Mesenchymal stem cell (in vitro differentiated cells and primary cell): ENCODE results near the gene SAT1.
A peak's percentile ranks its signal among the peaks of the same experiment; 100 is the strongest.

Source experiments
- DNase-seq: peaks from one replicate; pipeline ENCODE4 v3.0.0-alpha.2; 2013
- H2AFZ ChIP-seq: one replicate; pipeline ENCODE4 v1.6.1; 2013; ENCODE audit warnings: low read depth, mild to moderate bottlenecking, control low read depth, inconsistent platforms, low read length, moderate library complexity
- H2AK5ac ChIP-seq: 2 replicates; pipeline ENCODE4 v1.6.1; 2013; ENCODE audit warnings: low read length, moderate library complexity, mild to moderate bottlenecking, inconsistent platforms; ENCODE audit not compliant: severe bottlenecking
- H2BK120ac ChIP-seq: one replicate; pipeline ENCODE4 v1.6.1; 2013; ENCODE audit warnings: low read depth, mild to moderate bottlenecking, inconsistent platforms, low read length, moderate library complexity
- H2BK12ac ChIP-seq, 2 experiments: one replicate each; pipeline ENCODE4 v1.6.1; 2013; ENCODE audit warnings: inconsistent platforms in 2 of 2, low read length in 2 of 2, mild to moderate bottlenecking in 2 of 2, moderate library complexity in 2 of 2, control low read depth in 1 of 2
- H2BK15ac ChIP-seq: one replicate; pipeline ENCODE4 v1.6.1; 2013; ENCODE audit warnings: mild to moderate bottlenecking, low read depth, inconsistent platforms; ENCODE audit not compliant: poor library complexity, severe bottlenecking
- H2BK5ac ChIP-seq: 2 replicates; pipeline ENCODE4 v1.6.1; 2013; ENCODE audit warnings: low read depth, mild to moderate bottlenecking, low read length, control low read depth, inconsistent platforms; ENCODE audit not compliant: poor library complexity, severe bottlenecking
- H3K14ac ChIP-seq, 2 experiments: one replicate each; pipeline ENCODE4 v1.6.1; 2013; ENCODE audit warnings: inconsistent platforms in 2 of 2, low read length in 2 of 2, control low read depth in 1 of 2, mild to moderate bottlenecking in 1 of 2, moderate library complexity in 1 of 2
- H3K18ac ChIP-seq, 2 experiments: one replicate each; pipeline ENCODE4 v1.6.1; 2013; ENCODE audit warnings: inconsistent platforms in 2 of 2, low read length in 2 of 2, control low read depth in 1 of 2, low read depth in 1 of 2, mild to moderate bottlenecking in 1 of 2
- H3K23ac ChIP-seq, 2 experiments: one replicate each; pipeline ENCODE4 v1.6.1; 2013; ENCODE audit warnings: inconsistent platforms in 2 of 2, low read length in 2 of 2, mild to moderate bottlenecking in 2 of 2, moderate library complexity in 2 of 2, control low read depth in 1 of 2
- H3K27ac ChIP-seq: 2 replicates; pipeline ENCODE4 v1.5.1; 2013; ENCODE audit warnings: mild to moderate bottlenecking, moderate library complexity, low read length, control low read depth, inconsistent platforms; ENCODE audit not compliant: poor library complexity, severe bottlenecking
- H3K27me3 ChIP-seq, 2 experiments: 2 replicates each; pipeline versions ENCODE4 v1.6.1 to v1.7.0; 2013; ENCODE audit warnings: low read length in 2 of 2, mild to moderate bottlenecking in 2 of 2, moderate library complexity in 2 of 2, control low read depth in 1 of 2, inconsistent platforms in 1 of 2; ENCODE audit not compliant: control insufficient read depth in 1 of 2, insufficient read depth in 1 of 2
- H3K36me3 ChIP-seq, 2 experiments: 2 replicates each; pipeline versions ENCODE4 v1.6.1 to v1.7.0; 2013; ENCODE audit warnings: low read length in 2 of 2, control low read depth in 1 of 2, inconsistent platforms in 1 of 2, low read depth in 1 of 2, mild to moderate bottlenecking in 1 of 2; ENCODE audit not compliant: insufficient read depth in 2 of 2, control insufficient read depth in 1 of 2
- H3K4ac ChIP-seq, 2 experiments: one replicate each; pipeline ENCODE4 v1.6.1; 2013; ENCODE audit warnings: inconsistent platforms in 2 of 2, low read length in 2 of 2, mild to moderate bottlenecking in 2 of 2, moderate library complexity in 2 of 2, control low read depth in 1 of 2, low read depth in 1 of 2
- H3K4me1 ChIP-seq: 2 replicates; pipeline ENCODE4 v1.6.1; 2013; ENCODE audit warnings: low read depth, low read length, control low read depth; ENCODE audit not compliant: control insufficient read depth, insufficient read depth
- H3K4me2 ChIP-seq: 2 replicates; pipeline ENCODE4 v1.6.1; 2013; ENCODE audit warnings: low read length, mild to moderate bottlenecking, inconsistent platforms; ENCODE audit not compliant: poor library complexity, severe bottlenecking
- H3K4me3 ChIP-seq, 2 experiments: 2 replicates each; pipeline versions ENCODE4 v1.5.1 to v1.7.0; 2013; ENCODE audit warnings: low read length in 2 of 2, mild to moderate bottlenecking in 2 of 2, control low read depth in 1 of 2, low read depth in 1 of 2; ENCODE audit not compliant: insufficient read depth in 1 of 2
- H3K79me1 ChIP-seq: replicated peaks from 2 replicates; pipeline ENCODE4 v1.6.1; 2013; ENCODE audit warnings: mild to moderate bottlenecking, control low read depth, low read length, inconsistent platforms; ENCODE audit not compliant: poor library complexity, severe bottlenecking
- H3K9ac ChIP-seq: 2 replicates; pipeline ENCODE4 v1.7.0; 2013; ENCODE audit warnings: mild to moderate bottlenecking, low read length, moderate library complexity
- H3K9me3 ChIP-seq: 2 replicates; pipeline ENCODE4 v1.7.0; 2013; ENCODE audit warnings: mild to moderate bottlenecking, low read length; ENCODE audit not compliant: control insufficient read depth
- H4K8ac ChIP-seq: one replicate; pipeline ENCODE4 v1.6.1; 2013; ENCODE audit warnings: inconsistent platforms, mild to moderate bottlenecking, low read length, moderate library complexity
- H4K91ac ChIP-seq: one replicate; pipeline ENCODE4 v1.6.1; 2013; ENCODE audit warnings: mild to moderate bottlenecking, low read length, inconsistent platforms
- WGBS: methylation state at CpG from one replicate; pipeline ENCODE4 v1.1.7; 2013; ENCODE audit warnings: mixed read lengths; 5-methylcytosine and 5-hydroxymethylcytosine counted together

SAT1 gene

GRCh38 chrX:23810279-23810678 lies 27.3 kb downstream of the SAT1 start:
- Histone ChIP-seq H3K9me3 (peaks cover 8% of the 10 kb centered on the region), H2BK15ac (no peak overlapping the region), H3K9ac (no peak overlapping the region), H3K4ac (no peak overlapping the region), H2BK120ac (no peak overlapping the region), H4K8ac (no peak overlapping the region), H3K27me3 (no peaks in the 10 kb centered on the region), H4K91ac (no peak overlapping the region), H3K27ac (no peak overlapping the region), H2AFZ (no peak overlapping the region), H3K23ac (no peak overlapping the region), H3K4me2 (no peak overlapping the region), H2BK5ac (no peak overlapping the region), H2BK12ac (no peak overlapping the region), H2AK5ac (no peak overlapping the region), H3K36me3 (no peaks in the 10 kb centered on the region), H3K18ac (no peak overlapping the region), H3K4me1 (peaks cover 2% of the 10 kb centered on the region), H3K4me3 (no peak overlapping the region), H3K14ac (no peak overlapping the region), H3K79me1 (no peaks in the 10 kb centered on the region)
- DNase-seq: no peak
- WGBS: 90% methylated on average over 2 of the region's 3 CpGs

GRCh38 chrX:23811108-23811651 lies 28.2 kb downstream of the SAT1 start:
- Histone ChIP-seq H3K9ac (peak overlapping the region; percentile 46), H3K4me3 (peak overlapping the region in 1 of 2 experiments; percentile 60), H2BK120ac (no peak overlapping the region), H2BK15ac (no peak overlapping the region), H3K18ac (no peak overlapping the region), H3K4ac (no peak overlapping the region), H3K23ac (no peak overlapping the region), H2AK5ac (no peak overlapping the region), H3K36me3 (no peaks in the 10 kb centered on the region), H3K9me3 (peaks cover 8% of the 10 kb centered on the region), H3K4me2 (no peak overlapping the region), H4K91ac (no peak overlapping the region), H2BK12ac (no peak overlapping the region), H3K14ac (no peak overlapping the region), H2BK5ac (no peak overlapping the region), H3K27ac (no peak overlapping the region), H4K8ac (no peak overlapping the region), H3K27me3 (no peaks in the 10 kb centered on the region), H3K4me1 (peaks cover 2% of the 10 kb centered on the region), H3K79me1 (no peaks in the 10 kb centered on the region), H2AFZ (no peak overlapping the region)
- no peak for DNase-seq
- WGBS: 88% methylated on average over 7 of the region's 10 CpGs

- 100% methylated on average over 1 of the region's 6 CpGs for WGBS
- Histone ChIP-seq H3K4me3 (peak overlapping the region in 1 of 2 experiments; percentile 60), H3K79me1 (no peaks in the 10 kb centered on the region)
These were observed 28.7 kb downstream of the SAT1 start for GRCh38 chrX:23811656-23812055.

GRCh38 chrX:23813808-23814207 lies 30.8 kb downstream of the SAT1 start:
- H3K23ac ChIP-seq: no peak overlapping the region
- no peaks in the 10 kb centered on the region for H3K4me1 ChIP-seq

More at GRCh38 chrX:23811656-23812055, 28.7 kb downstream of the SAT1 start:
- Histone ChIP-seq H3K4me2 (no peak overlapping the region), H3K4ac (no peak overlapping the region), H2BK5ac (no peak overlapping the region), H3K18ac (no peak overlapping the region), H2AFZ (no peak overlapping the region), H3K27me3 (no peaks in the 10 kb centered on the region), H2BK120ac (no peak overlapping the region), H2BK12ac (no peak overlapping the region), H3K23ac (no peak overlapping the region), H3K14ac (no peak overlapping the region), H3K36me3 (no peaks in the 10 kb centered on the region), H3K27ac (no peak overlapping the region), H4K8ac (no peak overlapping the region), H2BK15ac (no peak overlapping the region), H2AK5ac (no peak overlapping the region), H3K4me1 (peaks cover 2% of the 10 kb centered on the region), H4K91ac (no peak overlapping the region), H3K9ac (peak overlapping the region; percentile 46), H3K9me3 (peaks cover 8% of the 10 kb centered on the region)
- no peak for DNase-seq

More at GRCh38 chrX:23813808-23814207, 30.8 kb downstream of the SAT1 start:
- H3K4me3 ChIP-seq: no peak overlapping the region
- no peak overlapping the region for H4K91ac ChIP-seq
- H3K4ac ChIP-seq: no peak overlapping the region
- WGBS: no CpG with 5 or more reads among the region's 1 CpG
- no peak overlapping the region for H2BK120ac ChIP-seq
- H3K14ac ChIP-seq: no peak overlapping the region
- no peak overlapping the region for H2AK5ac ChIP-seq
- no peak overlapping the region for H2BK12ac ChIP-seq
- H3K9me3 ChIP-seq: peaks cover 8% of the 10 kb centered on the region
- no peak overlapping the region for H3K18ac ChIP-seq
- H4K8ac ChIP-seq: no peak overlapping the region
- H3K9ac ChIP-seq: no peak overlapping the region
- H3K27ac ChIP-seq: no peak overlapping the region
- H2BK5ac ChIP-seq: no peak overlapping the region
- H3K27me3 ChIP-seq: no peaks in the 10 kb centered on the region
- no peaks in the 10 kb centered on the region for H3K36me3 ChIP-seq
- H2BK15ac ChIP-seq: no peak overlapping the region
- H3K79me1 ChIP-seq: no peaks in the 10 kb centered on the region
- DNase-seq: no peak
- no peak overlapping the region for H2AFZ ChIP-seq
- H3K4me2 ChIP-seq: no peak overlapping the region
